Heart right ventricle (tissue), 16 donors: ENCODE data around the gene RNF207. TPM values are rescaled to one million over a fixed set of nuclear protein-coding genes. Genes with fewer than 3 reads are reported as not detected.

Experiments
- ATAC-seq, 8 donors: fragments of 200-7000 bp; cut with Tn5 transposase; one replicate each; pipeline ENCODE4 v1.9.1; 2020; ENCODE audit warnings: mild to moderate bottlenecking in 8 of 8, moderate library complexity in 8 of 8, moderate number of reproducible peaks in 1 of 8
- DNase-seq, 2 donors: peaks; one replicate each; pipeline ENCODE4 v3.0.0-alpha.2; 2020
- H3K27ac ChIP-seq, 10 donors: fragments of 200-600 bp; sonication (generic) in 2 of 10; one replicate each; pipeline versions ENCODE4 v1.5.0 to v1.8.0; 2020 to 2022; ENCODE audit warnings: mild to moderate bottlenecking in 3 of 10
- H3K27me3 ChIP-seq, 7 donors: fragments of 200-600 bp; one replicate each; pipeline ENCODE4 v1.8.0; 2021 to 2022; ENCODE audit warnings: mild to moderate bottlenecking in 2 of 7
- H3K36me3 ChIP-seq, 9 donors: fragments of 200-600 bp; sonication (generic) in 1 of 9; one replicate each; pipeline versions ENCODE4 v1.5.0 to v1.8.0; 2020 to 2022; ENCODE audit warnings: mild to moderate bottlenecking in 2 of 9
- H3K4me1 ChIP-seq, 9 donors: fragments of 200-600 bp; sonication (generic) in 1 of 9; one replicate each; pipeline versions ENCODE4 v1.5.0 to v1.8.0; 2020 to 2022; ENCODE audit warnings: mild to moderate bottlenecking in 4 of 9
- H3K4me3 ChIP-seq, 10 donors: fragments of 200-600 bp; sonication (generic) in 2 of 10; one replicate each; pipeline versions ENCODE4 v1.5.0 to v1.8.0; 2020 to 2022; ENCODE audit warnings: mild to moderate bottlenecking in 7 of 10, moderate library complexity in 2 of 10
- H3K9me3 ChIP-seq, 11 donors: fragments of 200-600 bp in 10 of 11; sonication (generic) in 2 of 11; one replicate each; pipeline versions ENCODE4 v1.5.0 to v1.8.0; 2013 to 2022; ENCODE audit warnings: mild to moderate bottlenecking in 2 of 11, control low read depth in 1 of 11, moderate library complexity in 1 of 11
- WGBS, 2 donors: extraction: QIAGEN DNeasy Blood & Tissue Kit; methylation state at CpG; one replicate each; pipeline ENCODE4 v1.1.7; 2013; ENCODE audit warnings: inconsistent platforms in 1 of 2; 5-methylcytosine and 5-hydroxymethylcytosine counted together
- intact Hi-C, 10 donors: fragments of 100-400 bp; cut with DNase I; formaldehyde crosslinking; loops; one replicate each; pipeline versions ENCODE4 v1.11.1 to v1.14.2; 2022
- polyA plus RNA-seq, 2 donors: library from polyadenylated mRNA; stranded (reverse); fragments of 200-250 nt; gene quantifications; one replicate each; pipeline ENCODE4 v1.2.3, GENCODE V29; 2013
- total RNA-seq, 10 donors: library from RNA; stranded (reverse); fragmentation: NEBNext Ultra II Directional in 3 of 10; extraction: Animal tissue kit (Norgen Biotek cat#: 25700) in 3 of 10; gene quantifications; one replicate each; pipeline versions ENCODE4 v1.2.1 to v1.2.4, GENCODE V29; 2021 to 2023
- TF ChIP-seq, protein P1 (sequence below), 9 donors: fragments of 200-600 bp; sonication (generic) in 2 of 9; IDR thresholded peaks; one replicate each; pipeline versions ENCODE4 v1.5.0 to v1.8.0; 2021 to 2022; ENCODE audit warnings: antibody characterized with exemption in 9 of 9, mild to moderate bottlenecking in 5 of 9, moderate library complexity in 1 of 9
- donor health status: Arrhythmogenic right ventricular cardiomyopathy.
- donor health status: ischemic (EF 13 %, LVEDD 7.1; RV severe dilation, severe dysfunction).
- donor health status: healthy with polysubstance abuse.
- donor health status: DM: no; HTN: yes; CAD: no.
- donor health status: DM: no; HTN: no; CAD: no.
- donor health status: ischemic (EF 25% LVEDD 6.9; RV normal size, moderate dysfunction).
- donor health status: ischemic (EF 25% LVEDD 5.7; RV mildly dilated, moderate dysfunction).
- donor health status: healthy.
- donor health status: DM: yes; HTN: yes; CAD: no.
- donor health status: Ischemic cardiomyopathy.
- donor health status: ischemic (EF 35%, LVEDD 5.7; RV mildly dilated, moderate dysfunction).
- donor health status: nonischemic (EF 11% LVEDD 7.7; RV severe dilation, severe dysfunction).
- donor health status: DM: yes; HTN: yes; CAD: no.
- donor health status: PGD.
- donor health status: ischemic (EF 29% LVEDD 5.4; RV normal size, mild dysfunction).
- donor health status: nonischemic (EF 23%, LVEDD 6.1; RV moderate dilation, normal function).

The RNF207 gene
- total and polyA plus RNA-seq, 12 donors: 16.2 to 183 (median 67.4) TPM

GRCh38 chr1:6261615-6261995 is 55.7 kb downstream of the RNF207 start:
- DNase-seq: no peak
- TF ChIP-seq, protein P1, sequence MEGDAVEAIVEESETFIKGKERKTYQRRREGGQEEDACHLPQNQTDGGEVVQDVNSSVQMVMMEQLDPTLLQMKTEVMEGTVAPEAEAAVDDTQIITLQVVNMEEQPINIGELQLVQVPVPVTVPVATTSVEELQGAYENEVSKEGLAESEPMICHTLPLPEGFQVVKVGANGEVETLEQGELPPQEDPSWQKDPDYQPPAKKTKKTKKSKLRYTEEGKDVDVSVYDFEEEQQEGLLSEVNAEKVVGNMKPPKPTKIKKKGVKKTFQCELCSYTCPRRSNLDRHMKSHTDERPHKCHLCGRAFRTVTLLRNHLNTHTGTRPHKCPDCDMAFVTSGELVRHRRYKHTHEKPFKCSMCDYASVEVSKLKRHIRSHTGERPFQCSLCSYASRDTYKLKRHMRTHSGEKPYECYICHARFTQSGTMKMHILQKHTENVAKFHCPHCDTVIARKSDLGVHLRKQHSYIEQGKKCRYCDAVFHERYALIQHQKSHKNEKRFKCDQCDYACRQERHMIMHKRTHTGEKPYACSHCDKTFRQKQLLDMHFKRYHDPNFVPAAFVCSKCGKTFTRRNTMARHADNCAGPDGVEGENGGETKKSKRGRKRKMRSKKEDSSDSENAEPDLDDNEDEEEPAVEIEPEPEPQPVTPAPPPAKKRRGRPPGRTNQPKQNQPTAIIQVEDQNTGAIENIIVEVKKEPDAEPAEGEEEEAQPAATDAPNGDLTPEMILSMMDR (IDR thresholded peaks at IDR 0.05): no peak
- intact Hi-C loops: loop anchor here in 1 of 10 donors (5.0 kb wide), 1 partner anchor 71 kb away; no protein-coding TSS in a partner anchor
- ATAC-seq: peak in 2 of 8 donors; percentile 13 to 18
- H3K27ac ChIP-seq: peak overlapping the region in 8 of 10 donors; percentile 22 to 83 (median 65)
- peak overlapping the region in 9 of 10 donors; percentile 46 to 57 (median 54) for H3K4me3 ChIP-seq
- H3K9me3 ChIP-seq: no peaks in the 10 kb centered on the region
- H3K4me1 ChIP-seq: peaks cover 14 to 45% (median 36%) of the 10 kb centered on the region in 9 donors
- H3K27me3 ChIP-seq: peaks cover 0 to 44% (median 32%) of the 10 kb centered on the region in 7 donors
- no peaks in the 10 kb centered on the region for H3K36me3 ChIP-seq
- WGBS, 2 donors: 13 to 14% methylated on average over 13 to 15 of the region's 15 CpGs

DNA sequence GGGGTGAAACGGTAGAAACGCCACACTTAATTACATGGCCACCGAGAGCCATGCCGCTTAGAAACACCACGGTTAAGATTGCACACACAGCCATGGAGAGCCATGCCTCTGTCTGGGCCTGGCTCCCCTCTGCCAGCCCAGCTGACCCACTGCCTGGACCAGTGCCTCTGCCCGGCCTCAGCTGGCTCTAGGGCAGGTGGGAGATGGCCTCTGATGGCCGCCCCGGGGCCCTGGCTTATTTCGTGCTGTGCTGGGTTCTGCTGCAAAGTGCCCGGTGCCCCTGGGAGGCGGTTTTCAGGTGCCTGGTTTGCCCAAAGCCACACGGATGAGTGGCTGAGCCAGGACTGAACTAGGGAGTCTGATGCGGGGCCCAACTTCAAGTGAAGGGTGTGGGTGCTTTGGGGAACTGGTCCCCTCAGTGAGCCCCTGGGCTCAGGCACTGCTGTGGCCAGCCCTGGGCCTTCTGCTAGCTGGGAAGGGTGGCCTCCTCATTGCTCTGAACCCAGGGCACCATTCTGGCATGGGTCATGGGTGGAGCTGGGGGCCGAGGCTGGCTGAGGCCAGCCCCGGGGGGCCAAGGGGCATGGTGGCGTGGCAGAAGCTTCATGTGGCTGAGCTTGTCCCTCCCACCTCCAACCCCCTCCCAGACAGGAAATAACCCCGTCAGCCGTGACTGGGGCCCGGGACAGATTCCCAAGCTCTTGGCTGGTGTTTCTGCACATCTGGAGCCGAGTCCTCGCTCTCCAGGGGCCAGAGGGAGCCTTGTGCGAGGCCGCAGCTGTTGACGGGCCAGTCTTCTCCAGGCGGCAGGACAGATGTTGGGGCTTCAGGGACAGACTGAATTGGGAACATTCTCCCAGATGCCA is 56.9 kb downstream of the RNF207 start:
- 65 to 67% methylated on average over 25 of the region's 25 CpGs for WGBS, 2 donors
- intact Hi-C loops: loop anchor here in 1 of 10 donors (5.0 kb wide), 1 partner anchor 70 kb away; no protein-coding TSS in a partner anchor
- Histone ChIP-seq H3K27me3 (peaks cover 0 to 44% (median 32%) of the 10 kb centered on the region in 7 donors), H3K4me1 (peaks cover 14 to 45% (median 36%) of the 10 kb centered on the region in 9 donors), H3K9me3 (no peaks in the 10 kb centered on the region), H3K36me3 (no peaks in the 10 kb centered on the region), H3K4me3 (no peak overlapping the region), H3K27ac (peak overlapping the region in 8 of 10 donors; percentile 40 to 83 (median 56))
- DNase-seq: peak; percentile 76 to 83
- TF ChIP-seq, protein P1 (IDR thresholded peaks at IDR 0.05): no peak
- peak; percentile 43 to 81 (median 61) for ATAC-seq

DNA sequence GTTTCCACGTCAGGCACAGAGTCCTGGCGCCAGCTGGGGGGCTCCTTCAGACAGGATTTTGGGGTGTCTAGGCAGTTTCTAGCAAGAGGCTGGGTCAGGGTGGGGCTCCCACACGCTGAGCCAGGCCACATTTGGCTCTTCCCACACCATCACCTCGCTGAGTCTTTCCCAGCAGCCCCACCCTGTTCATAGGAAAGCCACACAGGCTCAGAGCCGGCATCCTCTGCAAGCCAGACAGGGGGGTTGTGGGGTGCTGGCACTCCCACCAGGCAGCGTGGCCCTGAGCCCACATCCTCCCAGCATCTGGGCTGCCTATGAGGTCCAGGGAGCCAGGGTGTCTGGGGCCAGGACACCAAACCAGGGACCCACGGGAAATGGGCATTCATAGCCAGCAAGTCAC is 57.8 kb downstream of the RNF207 start:
- H3K9me3 ChIP-seq: no peaks in the 10 kb centered on the region
- no peak overlapping the region for H3K4me3 ChIP-seq
- peaks cover 0 to 39% (median 26%) of the 10 kb centered on the region in 7 donors for H3K27me3 ChIP-seq
- TF ChIP-seq, protein P1 (IDR thresholded peaks at IDR 0.05): no peak
- DNase-seq (no peak), ATAC-seq (peak in 1 of 8 donors; percentile 16)
- 75% methylated on average over 7 of the region's 7 CpGs for WGBS, 2 donors
- intact Hi-C loops: loop anchor here in 1 of 10 donors (5.0 kb wide), 1 partner anchor 69 kb away; no protein-coding TSS in a partner anchor
- H3K27ac ChIP-seq: peak overlapping the region in 3 of 10 donors; percentile 15 to 83 (median 57)
- H3K4me1 ChIP-seq: peaks cover 14 to 45% (median 36%) of the 10 kb centered on the region in 9 donors
- no peaks in the 10 kb centered on the region for H3K36me3 ChIP-seq

DNA sequence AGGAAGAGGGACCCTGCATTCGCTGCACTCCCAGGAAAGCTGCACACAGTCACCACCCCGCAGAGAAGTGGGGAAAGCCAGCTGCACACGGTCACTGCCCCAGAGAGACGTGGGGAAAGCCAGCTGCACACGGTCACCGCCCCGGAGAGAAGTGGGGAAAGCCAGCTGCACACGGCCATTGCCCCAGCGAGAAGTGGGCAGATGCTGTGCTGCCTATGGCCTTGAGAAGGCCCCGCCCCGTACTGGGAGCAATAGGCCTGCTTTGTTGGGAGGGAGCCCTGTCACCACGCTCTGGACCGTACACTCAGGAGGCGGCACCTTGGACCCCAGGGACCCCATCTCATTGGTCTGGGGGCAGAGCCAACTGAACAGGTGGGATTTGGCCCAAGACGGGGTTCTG is 59.2 kb downstream of the RNF207 start:
- intact Hi-C loops: no loop called here
- 91 to 96% methylated on average over 15 of the region's 15 CpGs for WGBS, 2 donors
- no peaks in the 10 kb centered on the region for H3K9me3 ChIP-seq
- no peak overlapping the region for H3K27ac ChIP-seq
- no peak overlapping the region for H3K4me3 ChIP-seq
- ATAC-seq (no peak), DNase-seq (no peak)
- peaks cover 0 to 26% (median 13%) of the 10 kb centered on the region in 7 donors for H3K27me3 ChIP-seq
- peaks cover 9 to 35% (median 29%) of the 10 kb centered on the region in 9 donors for H3K4me1 ChIP-seq
- TF ChIP-seq, protein P1 (IDR thresholded peaks at IDR 0.05): no peak
- H3K36me3 ChIP-seq: no peaks in the 10 kb centered on the region
